Right ventricle myocardium superior (tissue), 1 donor: ENCODE results near the gene MMADHC. TPM values are rescaled to one million over a fixed set of nuclear protein-coding genes. Genes with fewer than 3 reads are reported as not detected.
"Not testable (repeated sequence)": the region's sequence is repeated elsewhere in the genome, so short reads cannot be mapped to it uniquely, and the experiment has no call there.

Experiments
- ATAC-seq: fragments of 200-7000 bp; cut with Tn5 transposase; one replicate; pipeline ENCODE4 v1.9.1; 2020; ENCODE audit warnings: mild to moderate bottlenecking; ENCODE audit not compliant: poor library complexity
- DNase-seq: peaks from one replicate; pipeline ENCODE4 v3.0.0-alpha.2; 2020
- intact Hi-C: fragments of 100-400 bp; cut with DNase I; formaldehyde crosslinking; loops from one replicate; pipeline ENCODE4 v1.11.2; 2022
- total RNA-seq: library from RNA; stranded (reverse); fragmentation: NEBNext Ultra II Directional; extraction: Animal tissue kit (Norgen Biotek cat#: 25700); gene quantifications from one replicate; pipeline ENCODE4 v1.2.1, GENCODE V29; 2021
- donor health status: DM: no; HTN: yes; CAD: no; lungs with severe emphysema.

The MMADHC gene
- total RNA-seq, 1 donor from 2014 or later = 115 TPM

- no peak for DNase-seq
- intact Hi-C loops = loop anchor here (5.0 kb wide), 3 partner anchors 890 to 1645 kb away; partner anchors contain the start of gene RND3
- peak; percentile 11 for ATAC-seq
Measured at GRCh38 chr2:149597050-149597667, 9.6 kb upstream of the MMADHC start.

DNA sequence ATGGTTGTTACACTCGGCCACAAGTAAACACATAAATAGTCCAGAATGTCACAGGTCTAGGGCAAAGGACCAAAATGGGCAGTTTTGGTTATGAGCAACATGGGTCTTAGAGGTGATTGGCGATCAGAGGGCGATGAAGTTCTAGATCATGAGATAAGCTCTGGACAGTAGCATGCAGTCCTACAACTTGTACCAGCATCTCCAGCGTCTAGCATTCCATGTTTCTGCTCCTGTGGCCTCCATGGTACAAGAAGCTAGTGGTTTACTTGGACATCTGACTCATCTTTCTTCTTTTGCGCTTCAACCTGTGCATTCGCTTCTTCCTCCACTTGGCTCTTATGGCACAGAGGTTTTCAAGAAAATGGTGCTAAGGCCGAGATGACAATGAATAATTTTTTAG, 8.9 kb upstream of the MMADHC start:
- no peak for ATAC-seq
- intact Hi-C loops = loop anchor here (5.0 kb wide), 3 partner anchors 891 to 1646 kb away; partner anchors contain the start of gene RND3
- no peak for DNase-seq

DNA sequence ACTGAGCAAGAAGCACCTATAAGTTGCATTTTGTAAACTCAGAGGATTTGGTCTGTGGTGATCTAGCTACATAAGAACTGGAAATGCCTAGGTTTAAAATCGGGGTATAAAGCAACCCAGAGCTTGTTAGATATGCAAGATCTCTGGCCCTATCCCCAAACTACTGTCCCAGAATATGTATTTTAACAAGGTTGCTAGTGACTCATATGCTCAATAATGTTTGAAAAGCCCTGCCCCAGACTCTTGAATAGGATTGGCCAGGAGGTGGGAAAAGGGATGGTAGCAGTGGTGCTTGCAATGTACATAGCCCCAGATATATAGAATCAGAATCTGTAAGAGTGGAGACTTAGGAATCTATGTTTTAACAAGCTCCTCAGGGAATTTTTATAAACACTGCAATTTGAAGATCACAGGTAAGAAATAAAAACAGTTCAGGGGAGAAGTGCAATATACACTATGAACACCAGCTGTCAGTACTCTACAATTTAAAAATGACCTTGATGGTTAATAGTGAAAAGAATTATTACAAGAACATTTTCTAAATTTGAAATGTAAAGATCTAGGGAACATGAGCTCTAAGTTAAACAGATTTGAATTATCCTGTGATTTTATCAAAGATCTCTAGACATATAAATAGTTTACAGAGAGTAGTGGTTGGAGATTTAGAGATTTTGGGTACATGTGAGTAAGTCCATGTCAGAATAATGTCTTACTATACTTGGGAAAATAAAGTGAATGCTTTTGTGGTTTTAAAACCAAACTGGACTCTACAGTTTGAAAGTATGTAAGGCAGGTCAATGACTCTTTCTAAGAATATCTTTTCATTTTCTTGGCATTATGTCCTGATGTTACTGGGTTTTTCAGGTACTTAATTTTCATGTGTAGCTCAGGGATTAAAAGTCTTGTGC, 7.7 kb upstream of the MMADHC start:
- intact Hi-C loops = loop anchor here (5.0 kb wide), 3 partner anchors 892 to 1647 kb away; partner anchors contain the start of gene RND3
- ATAC-seq = no peak
- DNase-seq = no peak

DNA sequence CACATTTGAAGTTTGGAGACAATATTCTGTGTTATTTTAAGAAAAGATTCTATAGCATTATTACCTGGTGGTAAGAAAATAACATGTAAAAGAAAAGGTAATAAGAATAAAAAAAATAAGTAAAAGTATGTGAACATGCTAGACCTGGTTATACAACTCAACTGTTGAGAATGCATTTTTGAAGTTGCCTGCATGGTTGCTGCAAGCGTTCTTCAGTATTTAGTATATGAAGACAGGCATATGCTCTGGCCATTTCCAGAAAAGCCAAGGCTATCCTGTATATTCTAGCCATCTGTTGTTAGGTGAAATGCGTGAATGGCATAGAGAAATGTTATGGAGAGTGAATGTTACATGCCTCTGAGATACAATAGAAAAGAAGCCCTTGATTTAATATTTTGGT, 6.8 kb upstream of the MMADHC start:
- DNase-seq (no peak), ATAC-seq (no peak)
- intact Hi-C loops = no loop called here

DNA sequence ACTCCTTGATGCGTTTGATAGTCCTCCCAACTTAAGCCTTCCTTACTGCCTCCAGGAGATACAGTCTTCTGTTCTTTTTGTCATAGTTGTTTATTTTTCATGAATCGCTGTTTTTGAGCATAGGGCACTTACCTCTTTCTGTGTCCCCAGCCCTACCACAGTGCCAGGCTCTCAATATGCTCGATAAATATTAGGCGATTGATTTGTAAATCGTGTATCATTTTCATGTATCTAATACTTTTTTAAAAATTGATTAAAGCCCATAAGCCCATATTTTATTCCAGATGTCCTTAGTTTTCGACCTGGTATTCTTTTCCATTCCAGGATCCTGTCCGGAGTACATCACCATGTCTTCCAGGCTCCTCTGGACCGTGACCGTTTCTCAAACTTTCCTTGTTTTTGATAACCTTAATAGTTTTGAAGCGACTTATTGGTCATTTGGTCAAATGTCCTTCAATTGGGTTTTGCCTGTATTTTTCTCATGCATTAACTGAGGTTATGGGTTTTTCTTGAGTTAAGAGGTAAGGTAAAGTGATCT, 444 bp upstream of the MMADHC start:
- DNase-seq (no peak), ATAC-seq (no peak)
- intact Hi-C loops = no loop called here

DNA sequence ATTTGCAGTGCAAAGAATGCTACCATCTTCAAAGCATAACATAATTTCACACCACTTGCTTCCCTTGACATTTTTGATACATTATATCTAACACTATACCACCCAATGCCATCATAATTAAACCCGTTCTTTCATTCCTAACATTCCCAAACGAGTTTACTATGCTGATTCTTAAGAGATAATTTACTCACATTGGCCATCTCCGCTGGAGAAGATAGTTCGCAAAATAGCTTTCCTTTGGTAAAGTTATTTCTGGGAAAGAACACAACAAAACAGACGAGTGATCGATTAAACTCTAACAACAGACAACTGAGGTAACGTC, 716 bp downstream of the MMADHC start:
- DNase-seq (no peak), ATAC-seq (no peak)
- intact Hi-C loops = no loop called here

DNA sequence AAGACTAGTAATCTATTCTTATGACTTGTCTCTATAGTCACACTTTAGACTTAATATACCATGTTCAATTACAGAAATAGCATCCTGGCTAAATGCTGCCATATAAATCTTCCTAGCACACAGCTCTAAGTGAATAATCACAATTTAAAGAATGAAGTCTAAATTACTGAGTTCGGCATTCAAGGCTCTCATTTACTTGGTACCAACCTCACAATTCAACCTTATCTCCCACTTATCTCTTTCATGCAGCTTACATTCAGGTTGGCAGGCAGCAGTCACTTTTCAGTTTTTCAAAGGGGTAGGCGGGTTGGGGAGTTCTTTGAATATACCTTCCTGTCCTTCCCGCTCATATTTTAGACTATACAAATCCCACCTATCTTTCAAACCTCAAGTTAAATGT, 1.5 kb downstream of the MMADHC start:
- ATAC-seq = no peak
- intact Hi-C loops = no loop called here
- DNase-seq = no peak

DNA sequence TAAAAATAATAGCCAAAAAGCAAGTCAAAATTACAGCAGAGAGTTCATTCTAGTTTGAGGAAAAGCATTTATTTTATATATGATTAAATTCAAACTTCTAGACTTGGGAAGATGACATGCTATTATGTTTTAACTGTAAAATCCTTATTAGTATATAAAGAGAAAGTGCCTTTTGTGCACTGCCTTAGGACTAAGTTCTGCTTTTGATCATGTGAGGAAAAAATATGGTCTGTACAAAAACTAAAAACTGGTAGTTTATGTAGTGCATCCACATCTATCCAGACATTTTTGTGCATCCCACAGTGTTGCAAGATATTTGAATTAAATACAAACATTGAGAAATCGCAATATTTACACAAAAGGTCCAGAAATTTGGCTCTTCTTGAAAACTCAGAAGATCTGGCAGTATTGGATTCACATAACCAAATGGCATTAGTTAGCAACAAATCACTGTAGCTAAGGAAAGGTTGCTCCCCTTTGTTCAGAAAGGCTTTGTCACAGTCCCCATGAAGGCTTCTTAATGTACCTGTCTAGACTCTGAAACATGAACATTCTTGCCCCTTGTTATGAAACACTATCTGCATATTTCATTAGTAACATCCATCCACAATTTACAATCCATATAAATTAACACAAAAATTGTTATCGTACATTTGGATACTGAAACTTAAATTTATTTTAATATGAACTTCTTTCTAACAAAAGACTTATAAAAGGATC, 2.2 kb downstream of the MMADHC start:
- no peak for ATAC-seq
- no peak for DNase-seq
- intact Hi-C loops = no loop called here

DNA sequence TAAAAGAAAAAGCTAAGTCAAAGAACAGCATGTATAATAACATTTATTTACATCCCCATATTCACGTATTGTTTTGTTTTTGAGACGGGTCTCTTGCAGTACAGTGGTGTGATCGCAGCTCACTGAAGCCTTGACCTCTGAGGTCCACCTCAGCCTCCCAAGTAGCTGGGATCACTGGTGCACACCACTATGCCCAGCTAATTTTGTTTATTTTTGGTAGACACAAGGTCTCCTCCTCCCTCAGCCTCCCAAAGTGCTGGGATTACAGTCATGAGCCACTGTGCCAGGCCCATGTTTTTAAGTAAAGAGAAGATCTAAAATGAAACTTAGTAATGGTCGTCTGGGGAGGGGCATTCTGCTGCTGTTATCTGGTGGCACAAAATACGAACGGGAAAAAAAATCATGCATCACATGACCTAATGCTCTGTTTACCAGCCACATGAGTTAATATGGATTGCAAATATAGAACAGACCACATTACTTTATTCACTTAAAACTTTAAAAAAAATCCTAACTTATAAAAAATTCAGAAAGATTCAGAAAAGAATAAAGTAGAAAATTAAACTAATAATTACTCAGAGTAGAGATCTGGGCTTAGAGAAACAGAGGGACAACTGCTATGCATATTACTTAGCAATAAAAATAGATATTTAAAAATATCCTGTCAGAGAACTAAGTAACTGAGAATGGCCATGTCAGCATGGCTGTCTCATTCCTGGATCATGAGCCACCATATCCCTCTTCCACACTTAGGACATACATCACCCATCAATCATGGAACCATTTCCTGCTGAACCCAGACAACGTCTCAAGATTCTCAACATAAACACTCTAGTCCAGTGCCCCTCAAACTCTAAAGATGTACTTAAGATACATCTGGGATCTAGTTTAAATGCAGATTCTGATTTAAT, 7.3 kb downstream of the MMADHC start:
- DNase-seq (no peak), ATAC-seq (peak; percentile 79)
- intact Hi-C loops = no loop called here

DNA sequence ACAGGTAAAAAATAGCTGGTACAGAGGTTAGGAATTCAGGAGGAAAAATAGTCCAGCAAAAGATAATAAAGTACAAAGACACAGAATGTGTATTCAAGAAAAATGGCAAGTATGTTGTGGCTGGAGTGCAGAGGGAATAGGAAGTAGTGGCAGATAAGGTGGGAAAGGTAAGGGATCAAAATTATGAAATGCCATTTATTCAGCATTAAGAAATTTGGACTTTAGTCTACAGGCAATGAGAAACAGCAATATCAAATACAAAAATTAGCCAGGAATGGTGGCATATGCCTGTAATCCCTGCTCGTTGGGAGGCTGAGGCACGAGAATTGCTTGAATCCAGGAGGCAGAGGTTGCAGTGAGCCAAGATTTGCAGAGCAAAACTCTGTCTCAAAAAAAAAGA, 10.3 kb downstream of the MMADHC start:
- ATAC-seq = no peak
- intact Hi-C loops = no loop called here
- DNase-seq = no peak

GRCh38 chr2:149575752-149576151, 11.8 kb downstream of the MMADHC start:
- no peak for DNase-seq
- intact Hi-C loops = no loop called here
- ATAC-seq = no peak

- intact Hi-C loops = no loop called here
- DNase-seq = no peak
- ATAC-seq = no peak
Measured at GRCh38 chr2:149575277-149575676, 12.3 kb downstream of the MMADHC start.

DNA sequence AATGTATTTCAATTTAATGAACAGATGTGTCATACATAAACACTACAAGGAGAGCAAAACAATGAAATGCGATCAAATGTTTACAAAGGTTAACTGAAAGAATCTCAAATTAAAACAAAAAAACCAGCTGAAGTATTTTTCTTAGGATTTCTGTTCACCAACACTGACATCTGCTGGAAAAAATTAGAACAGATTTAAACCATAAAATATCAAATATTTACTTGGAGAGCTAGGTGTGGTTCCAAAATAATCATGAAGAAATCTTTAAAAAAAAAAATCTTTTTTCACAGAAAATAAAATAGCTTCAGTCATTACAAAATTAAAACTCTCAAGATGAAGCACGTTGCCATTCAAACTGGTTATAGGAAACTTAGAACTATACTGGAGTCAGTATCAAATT, 13.8 kb downstream of the MMADHC start:
- no peak for ATAC-seq
- intact Hi-C loops = no loop called here
- no peak for DNase-seq

DNA sequence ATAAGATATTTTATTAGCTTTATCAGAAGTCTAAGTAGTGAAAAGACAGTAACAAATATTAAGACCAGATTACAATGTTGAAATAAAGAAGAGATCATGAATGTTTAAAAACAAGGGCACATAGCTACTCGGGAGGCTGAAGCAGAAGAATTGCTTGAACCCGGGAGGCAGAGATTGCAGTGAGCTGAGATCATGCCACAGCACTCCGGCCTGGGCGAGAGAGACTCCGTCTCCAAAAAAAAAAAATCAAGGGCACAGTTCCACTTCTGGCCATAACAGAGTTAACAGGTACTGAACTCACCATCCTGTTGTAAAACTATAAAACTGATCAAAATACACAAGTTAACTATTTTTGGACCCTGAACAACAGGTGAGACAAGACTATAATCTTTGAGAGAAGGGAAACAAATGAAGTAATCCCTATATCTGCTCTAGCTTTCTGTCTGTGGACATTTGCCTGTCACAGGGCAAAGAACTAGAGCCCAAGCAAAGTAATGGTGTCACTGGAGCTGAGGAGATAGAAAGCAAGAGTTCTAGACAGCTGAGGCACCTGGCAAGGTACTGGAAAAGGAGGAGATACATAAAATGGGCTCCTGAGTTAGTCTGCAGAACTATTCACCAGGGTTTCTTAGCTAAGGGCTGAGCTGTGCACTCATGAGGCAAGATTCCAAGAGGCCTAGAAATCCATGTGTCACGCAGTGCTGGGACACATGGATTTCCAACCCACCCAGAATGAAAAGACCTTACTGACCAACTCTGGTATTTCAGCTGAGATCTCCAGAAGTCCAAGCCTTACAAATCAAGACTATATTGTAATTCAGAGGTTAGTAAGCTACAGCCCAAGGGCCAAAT, 15.2 kb downstream of the MMADHC start:
- peak; percentile 52 for ATAC-seq
- DNase-seq = no peak
- intact Hi-C loops = no loop called here

DNA sequence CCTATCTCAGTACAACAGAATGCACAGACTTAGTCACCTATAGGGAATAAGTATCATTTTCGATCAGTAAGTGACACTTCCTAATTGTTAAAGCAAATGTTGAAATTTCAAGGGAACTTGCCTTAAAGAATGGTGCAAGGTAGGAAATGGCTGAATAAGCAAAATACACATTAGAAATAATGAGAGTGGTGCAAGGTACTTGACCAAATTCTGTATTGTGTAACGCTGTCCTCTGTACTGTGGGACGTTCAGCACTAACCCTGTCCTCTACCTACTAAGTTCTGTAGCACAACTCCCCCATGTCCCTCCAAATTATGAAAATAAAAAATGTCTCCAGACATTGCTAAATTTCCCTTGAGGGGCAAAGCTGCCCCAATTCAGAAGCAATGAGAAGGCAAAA, 19.4 kb downstream of the MMADHC start:
- intact Hi-C loops = no loop called here
- ATAC-seq = no peak
- DNase-seq = no peak

DNA sequence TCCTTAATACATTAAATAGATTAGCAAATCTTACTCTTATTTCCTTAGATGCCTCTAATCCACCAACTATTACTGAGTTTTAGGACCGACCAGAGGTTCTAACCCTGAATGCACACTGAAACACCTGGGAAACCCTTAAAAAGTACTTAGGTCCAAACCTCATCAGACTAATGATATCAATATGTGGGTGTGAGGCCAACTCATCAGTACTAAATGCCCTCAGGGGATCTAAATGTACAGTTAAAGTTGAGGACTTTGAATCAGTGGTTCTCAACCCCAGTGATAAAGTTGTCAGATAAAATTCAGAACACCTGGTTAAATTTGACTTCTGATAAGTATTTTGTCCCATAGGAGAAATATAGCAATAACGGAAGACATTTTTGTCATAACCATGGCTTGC, 20.9 kb downstream of the MMADHC start:
- ATAC-seq (no peak), DNase-seq (no peak)
- intact Hi-C loops = no loop called here

- ATAC-seq, intact Hi-C loops, DNase-seq: not testable (repeated sequence)
Measured at GRCh38 chr2:149565625-149566024, 21.9 kb downstream of the MMADHC start.

DNA sequence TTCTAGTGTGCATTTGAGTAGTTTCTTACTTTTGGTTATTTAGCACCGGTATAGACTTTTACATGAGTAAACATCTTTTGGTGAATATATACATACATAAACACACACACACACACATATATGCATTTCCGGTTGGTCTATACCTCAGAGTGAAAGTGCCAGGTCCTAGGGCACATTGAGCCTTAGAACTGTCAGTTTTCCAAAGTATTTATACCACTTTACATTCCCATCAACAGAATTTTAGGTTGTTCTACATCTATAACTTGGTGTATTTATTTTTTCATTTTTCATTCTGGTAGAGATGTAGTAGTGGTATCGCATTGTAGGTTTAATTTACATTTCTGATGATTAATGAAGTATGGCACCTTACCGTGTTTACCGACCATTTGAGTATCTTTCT, 22.6 kb downstream of the MMADHC start:
- intact Hi-C loops = no loop called here
- ATAC-seq = no peak
- no peak for DNase-seq
